ENCODE measurements around the gene MRPS10. TPM values are rescaled to one million over a fixed set of nuclear protein-coding genes. Genes with fewer than 3 reads are reported as not detected.

Gene MRPS10
- polyA plus RNA-seq, 1 of the 3 experiments (the other 2 are of a cell fraction): 29.8 TPM

GRCh38 chr6:42158011-42158410 lies 59.6 kb downstream of the MRPS10 start:
- H3K27ac ChIP-seq (ENCODE audit: low read depth in 2 of 2, low read length in 1 of 2): no peak overlapping the region
- no peak overlapping the region for H3K9ac ChIP-seq
- no peak overlapping the region for H2AFZ ChIP-seq (ENCODE audit: low read depth)
- no peaks in the 10 kb centered on the region for H3K9me3 ChIP-seq
- H3K9me2 ChIP-seq: no peaks in the 10 kb centered on the region
- peaks cover 0 to 11% of the 10 kb centered on the region in 2 experiments; a peak in 2 of 4 replicates for H3K4me1 ChIP-seq (ENCODE audit: control insufficient read depth in 1 of 2, insufficient read depth in 2 of 2, low read depth in 1 of 2, low read length in 1 of 2)
- TF ChIP-seq MAX (IDR thresholded peaks at IDR 0.05; ENCODE audit: low read depth) (0 out of 2 replicates have a peak, but pooled peaks have one; percentile 12), POLR2AphosphoS5 (IDR thresholded peaks at IDR 0.05; ENCODE audit: low read depth, low read length) (no peak), TCF12 (IDR thresholded peaks at IDR 0.05) (peak; percentile 65; the same call in 1 of the 2 replicates)
- no peak overlapping the region for H3K4me2 ChIP-seq
- DNase-seq: peak; percentile 48
- H3K36me3 ChIP-seq (replicated peaks in 1 of 2; ENCODE audit: control insufficient read depth in 1 of 2, insufficient read depth in 2 of 2, low read length in 1 of 2): no peaks in the 10 kb centered on the region
- no peaks in the 10 kb centered on the region for H3K79me2 ChIP-seq (ENCODE audit: insufficient read depth)
- CTCF ChIA-PET: interaction anchor here (0.6 to 1.2 kb wide), 3 partner anchors 21 to 84 kb away, joined by 3 to 4 read pairs (median 3); no protein-coding TSS in a partner anchor
- WGBS (ENCODE audit: low lambda C conversion rate): 36% methylated on average over 2 of the region's 2 CpGs
- no peaks in the 10 kb centered on the region for H3F3A ChIP-seq (replicated peaks; ENCODE audit: insufficient read depth)
- no peaks in the 10 kb centered on the region for H4K20me1 ChIP-seq (ENCODE audit: insufficient read depth)
- POLR2A ChIA-PET: no interaction called here
- H3K4me3 ChIP-seq (ENCODE audit: low read depth in 2 of 2, low read length in 1 of 2): no peak overlapping the region
- no peaks in the 10 kb centered on the region for H3K27me3 ChIP-seq (ENCODE audit: insufficient read depth)

Other genes with a start within 250 kb of the MRPS10 start
- gene TAF8, start 167.3 kb downstream of the MRPS10 start, polyA plus RNA-seq (2012; rRNA removed): 21.7 and 27.8 TPM in 2 replicates
- not detected in 2 replicates for gene C6orf132, start 75.2 kb downstream of the MRPS10 start, polyA plus RNA-seq (2012; rRNA removed)
- gene GUCA1A, start 44.5 kb downstream of the MRPS10 start, polyA plus RNA-seq (2012; rRNA removed): 0.77 and 0.88 TPM in 2 replicates
- gene GUCA1B, start 22.9 kb downstream of the MRPS10 start, polyA plus RNA-seq (2012; rRNA removed): 1.0 and 1.2 TPM in 2 replicates
- gene TRERF1, start 234.1 kb upstream of the MRPS10 start, polyA plus RNA-seq (2012; rRNA removed): 3.2 and 3.6 TPM in 2 replicates

All from SK-N-SH (cell line).